GM12865 (cell line): ENCODE measurements around the gene FBF1.
A peak's percentile ranks its signal among the peaks of the same experiment; 100 is the strongest.

Experiments
- DNase-seq: peaks from one replicate; pipeline ENCODE4 v3.0.0; 2010; ENCODE audit warnings: low read depth
- H3K4me3 ChIP-seq: 2 replicates; pipeline ENCODE4 v1.5.1; 2011; ENCODE audit warnings: mild to moderate bottlenecking, low read depth, low read length, control low read depth
- TF ChIP-seq, protein P1 (sequence below): IDR thresholded peaks from 2 replicates; pipeline ENCODE4 v1.5.1; 2011; ENCODE audit warnings: low read length, control low read depth, low read depth, inconsistent platforms; ENCODE audit not compliant: insufficient read depth; ENCODE audit errors: missing control alignments

FBF1 gene

GRCh38 chr17:75900691-75901533, 39.9 kb downstream of the FBF1 start:
- DNase-seq, result no peak
- TF ChIP-seq, protein P1, sequence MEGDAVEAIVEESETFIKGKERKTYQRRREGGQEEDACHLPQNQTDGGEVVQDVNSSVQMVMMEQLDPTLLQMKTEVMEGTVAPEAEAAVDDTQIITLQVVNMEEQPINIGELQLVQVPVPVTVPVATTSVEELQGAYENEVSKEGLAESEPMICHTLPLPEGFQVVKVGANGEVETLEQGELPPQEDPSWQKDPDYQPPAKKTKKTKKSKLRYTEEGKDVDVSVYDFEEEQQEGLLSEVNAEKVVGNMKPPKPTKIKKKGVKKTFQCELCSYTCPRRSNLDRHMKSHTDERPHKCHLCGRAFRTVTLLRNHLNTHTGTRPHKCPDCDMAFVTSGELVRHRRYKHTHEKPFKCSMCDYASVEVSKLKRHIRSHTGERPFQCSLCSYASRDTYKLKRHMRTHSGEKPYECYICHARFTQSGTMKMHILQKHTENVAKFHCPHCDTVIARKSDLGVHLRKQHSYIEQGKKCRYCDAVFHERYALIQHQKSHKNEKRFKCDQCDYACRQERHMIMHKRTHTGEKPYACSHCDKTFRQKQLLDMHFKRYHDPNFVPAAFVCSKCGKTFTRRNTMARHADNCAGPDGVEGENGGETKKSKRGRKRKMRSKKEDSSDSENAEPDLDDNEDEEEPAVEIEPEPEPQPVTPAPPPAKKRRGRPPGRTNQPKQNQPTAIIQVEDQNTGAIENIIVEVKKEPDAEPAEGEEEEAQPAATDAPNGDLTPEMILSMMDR, result no peak
- no peak overlapping the region for H3K4me3 ChIP-seq

GRCh38 chr17:75899767-75900468, 40.9 kb downstream of the FBF1 start:
- no peak for DNase-seq
- TF ChIP-seq, protein P1, result no peak

DNA sequence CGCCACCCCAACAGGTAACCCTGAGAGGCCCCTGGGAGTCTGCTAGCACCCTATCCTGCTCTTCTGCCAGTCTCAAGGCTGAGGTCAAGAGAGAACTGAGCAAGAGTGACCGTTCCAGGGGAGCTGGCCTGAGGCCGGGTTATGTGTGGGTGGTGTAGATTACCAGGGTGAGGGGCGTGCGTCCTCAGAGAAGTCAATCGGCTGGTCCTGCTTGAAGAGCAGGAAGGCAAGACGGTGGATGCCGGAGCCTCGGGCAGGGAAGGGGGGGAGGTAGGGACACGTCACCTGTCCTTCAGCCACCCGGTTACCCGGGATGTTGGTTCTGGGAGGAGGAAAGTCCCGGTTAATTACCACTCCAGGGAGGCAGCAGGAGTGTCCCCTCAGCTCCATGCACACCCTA, 41.5 kb downstream of the FBF1 start:
- no peak overlapping the region for H3K4me3 ChIP-seq
- TF ChIP-seq, protein P1, result no peak
- DNase-seq, result no peak

More at GRCh38 chr17:75899767-75900468, 40.9 kb downstream of the FBF1 start:
- H3K4me3 ChIP-seq, result no peak overlapping the region

- H3K4me3 ChIP-seq, result no peak overlapping the region
- TF ChIP-seq, protein P1, result no peak
- no peak for DNase-seq
Observed at GRCh38 chr17:75898791-75899190, 42.1 kb downstream of the FBF1 start.

GRCh38 chr17:75898065-75898464, 42.8 kb downstream of the FBF1 start:
- TF ChIP-seq, protein P1, result no peak
- no peak for DNase-seq

DNA sequence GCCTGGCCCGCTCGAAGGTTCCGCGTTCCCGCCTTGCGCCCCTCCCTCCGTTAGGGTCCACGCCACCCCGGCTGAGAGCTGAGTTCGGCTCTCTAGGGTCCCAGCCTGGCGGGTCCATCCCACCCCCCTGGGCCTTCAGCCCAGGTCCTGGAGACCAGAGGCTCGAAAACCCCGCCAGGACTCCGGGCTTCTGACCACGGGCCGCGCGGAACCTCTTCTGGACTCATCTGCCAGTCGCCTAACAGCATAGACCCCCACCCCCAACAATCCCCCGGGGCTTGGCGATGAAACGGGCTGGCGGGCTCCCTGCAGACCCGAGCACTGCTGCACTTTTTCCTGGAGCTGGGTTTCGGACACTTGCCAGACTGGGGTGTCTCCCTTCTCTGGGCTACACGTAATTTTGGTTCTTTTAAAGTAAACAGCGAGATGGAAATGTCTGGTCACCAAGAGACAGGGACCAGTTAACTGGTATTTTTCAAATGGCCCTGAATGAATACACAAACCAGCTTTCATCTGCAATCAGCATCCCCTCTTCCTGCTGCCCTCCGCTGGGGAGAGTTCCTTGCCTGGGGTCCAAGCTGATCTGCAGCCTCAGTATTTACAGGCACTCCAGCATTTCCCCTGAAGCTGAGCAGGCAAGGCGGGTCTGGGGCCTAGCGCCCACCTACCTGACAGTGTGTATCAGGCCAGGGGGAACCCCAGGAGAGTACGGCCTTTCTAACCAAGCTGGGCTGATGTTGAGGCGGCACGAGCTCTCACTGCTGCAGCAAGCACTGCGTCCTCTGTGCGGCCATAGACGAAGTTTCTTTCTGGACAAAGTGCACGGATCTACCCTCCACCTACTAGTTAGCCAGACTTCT, 43.5 kb downstream of the FBF1 start:
- no peak for DNase-seq
- peak overlapping the region; percentile 28 for H3K4me3 ChIP-seq
- TF ChIP-seq, protein P1, result no peak

More at GRCh38 chr17:75898065-75898464, 42.8 kb downstream of the FBF1 start:
- H3K4me3 ChIP-seq, result no peak overlapping the region
